Stimulated activated CD4-positive, alpha-beta T cell treated with anti-CD3 and anti-CD28 coated beads, TNF-alpha, amount 100 ng/mL, for 24 hours (primary cell): Measurements from ENCODE around the gene TNNT3.
"Not testable (repeated sequence)": the region's sequence is repeated elsewhere in the genome, so short reads cannot be mapped to it uniquely, and the experiment has no call there.

Source experiments
- DNase-seq, 3 experiments: peaks; one replicate each; pipeline ENCODE4 v3.0.0-alpha.2; 2020; ENCODE audit warnings: low read depth in 3 of 3

TNNT3 gene

GRCh38 chr11:1881442-1882264, 37.9 kb upstream of the TNNT3 start:
- no peak for DNase-seq

- peak; percentile 47 to 78 (median 73) for DNase-seq
These were observed 37.0 kb upstream of the TNNT3 start for GRCh38 chr11:1882265-1883238.

- no peak for DNase-seq
These were observed 35.9 kb upstream of the TNNT3 start for GRCh38 chr11:1883346-1884302.

DNA sequence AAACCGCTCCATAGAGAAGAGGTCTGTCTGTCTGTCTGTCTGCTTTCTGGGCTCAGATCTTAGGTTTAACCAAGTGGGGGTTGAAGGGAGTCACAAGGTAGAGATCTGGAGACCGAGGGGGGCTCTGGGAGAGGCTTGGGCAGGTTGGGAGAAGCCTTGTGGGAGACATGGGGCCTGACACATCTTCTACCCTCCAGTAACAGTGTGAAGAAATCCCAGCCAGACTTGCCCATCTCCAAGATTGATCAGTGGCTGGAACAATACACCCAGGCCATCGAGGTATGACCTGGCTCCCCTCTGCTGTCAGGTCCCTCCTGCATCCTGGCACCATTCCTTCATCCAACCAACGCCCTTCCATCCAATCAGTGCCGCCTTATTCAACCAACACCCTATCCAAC, 35.2 kb upstream of the TNNT3 start:
- no peak for DNase-seq

DNA sequence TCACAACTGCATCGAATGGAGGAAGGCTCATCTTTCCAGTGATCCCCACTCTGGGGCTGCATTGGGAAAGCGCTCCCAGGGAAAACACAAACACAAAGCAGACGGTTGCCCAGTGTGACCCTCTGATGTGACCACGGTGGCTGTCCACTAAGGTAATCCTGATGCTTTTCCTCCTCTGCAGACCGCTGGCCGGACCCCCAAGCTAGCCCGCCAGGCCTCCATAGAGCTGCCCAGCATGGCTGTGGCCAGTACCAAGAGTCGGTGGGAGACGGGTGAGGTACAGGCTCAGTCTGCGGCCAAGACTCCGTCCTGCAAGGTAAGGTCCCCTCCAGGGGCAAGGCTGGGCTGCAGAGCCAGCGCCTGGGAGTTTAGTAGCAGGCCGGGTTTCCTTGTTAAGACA, 33.0 kb upstream of the TNNT3 start:
- DNase-seq = not testable (repeated sequence)

DNA sequence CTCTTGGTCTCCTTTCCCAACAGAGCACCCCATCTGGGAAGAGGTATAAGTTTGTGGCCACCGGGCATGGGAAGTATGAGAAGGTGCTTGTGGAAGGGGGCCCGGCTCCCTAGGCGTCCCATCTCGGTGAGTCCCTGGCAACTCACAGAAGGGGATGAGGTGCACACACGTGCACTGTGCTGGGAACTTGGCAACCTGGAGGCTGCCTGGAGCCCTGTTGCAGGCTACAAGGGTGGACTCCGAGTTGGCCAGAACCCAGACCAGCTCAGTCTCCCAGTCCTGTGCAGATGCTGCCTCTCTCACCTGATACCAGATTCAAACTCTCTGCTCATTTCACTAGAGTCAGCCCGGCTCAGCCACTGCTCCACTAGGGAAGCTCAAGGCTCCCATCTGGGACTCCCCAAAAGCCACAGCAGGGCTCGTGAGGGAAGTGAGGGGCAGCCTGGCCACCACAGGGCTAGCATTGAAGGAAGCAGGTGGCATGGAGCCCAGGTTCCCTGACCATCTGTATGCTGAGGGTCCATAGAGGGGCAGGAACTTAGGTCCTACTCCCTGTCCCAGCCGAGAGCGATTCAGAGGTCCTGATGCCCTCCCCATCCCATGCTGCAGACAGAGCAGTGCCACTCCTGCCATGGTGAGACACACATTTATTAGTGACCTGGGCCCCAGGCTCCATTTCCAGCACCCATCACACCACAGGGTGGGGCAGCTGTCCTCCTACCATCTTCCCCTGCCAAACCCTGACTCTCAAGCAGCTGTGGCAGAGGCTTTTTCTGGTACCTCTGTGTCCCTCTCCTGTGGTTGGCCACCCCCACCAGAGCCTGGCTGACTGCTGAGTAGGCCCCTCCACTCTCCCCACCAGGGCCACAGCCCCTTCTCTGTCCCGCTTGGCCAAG, 31.8 kb upstream of the TNNT3 start:
- DNase-seq = no peak

DNA sequence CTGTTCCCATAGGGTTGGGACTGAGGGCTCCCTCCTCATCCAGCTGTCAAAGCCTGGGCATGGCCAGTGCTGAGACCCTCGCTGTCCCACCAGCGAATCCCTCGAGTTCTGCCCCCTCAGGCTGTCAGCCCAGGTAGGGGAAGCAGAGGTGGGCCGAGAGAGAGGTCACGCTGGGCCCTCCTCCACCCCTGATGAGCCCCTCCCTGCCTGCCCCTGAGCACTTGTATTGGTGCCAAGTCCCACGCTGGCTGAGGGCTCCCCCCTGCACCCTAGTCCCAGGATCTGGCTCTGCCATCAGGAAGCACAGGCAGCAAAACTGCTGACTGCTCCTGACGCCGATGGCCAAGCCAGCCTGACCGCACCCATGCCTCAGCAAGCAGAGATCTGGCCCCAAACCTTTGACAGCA, 31.2 kb upstream of the TNNT3 start:
- DNase-seq = no peak

DNA sequence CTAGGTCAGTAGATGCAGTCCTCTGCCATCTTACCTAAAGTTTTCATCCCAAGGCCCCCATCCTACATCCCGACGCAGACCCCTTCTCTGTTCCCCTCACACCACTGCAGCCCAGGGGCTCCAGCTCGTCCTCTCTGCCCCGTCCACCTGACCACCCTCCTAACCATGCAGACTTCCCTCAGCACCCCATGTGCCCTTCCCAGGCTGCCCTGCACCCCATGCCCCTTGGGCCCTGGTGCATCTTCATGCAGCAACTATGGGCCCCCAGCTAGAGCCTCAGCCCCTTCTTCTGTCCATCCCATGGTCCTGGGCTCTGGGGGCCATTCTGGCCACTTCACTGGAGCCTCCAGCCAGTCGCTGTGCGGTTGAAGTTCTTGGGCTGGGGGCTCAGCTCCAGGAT, 30.7 kb upstream of the TNNT3 start:
- DNase-seq = no peak

GRCh38 chr11:1889224-1889930, 30.1 kb upstream of the TNNT3 start:
- peak; percentile 25 to 78 (median 42) for DNase-seq

GRCh38 chr11:1889941-1890855, 29.3 kb upstream of the TNNT3 start:
- DNase-seq = no peak

DNA sequence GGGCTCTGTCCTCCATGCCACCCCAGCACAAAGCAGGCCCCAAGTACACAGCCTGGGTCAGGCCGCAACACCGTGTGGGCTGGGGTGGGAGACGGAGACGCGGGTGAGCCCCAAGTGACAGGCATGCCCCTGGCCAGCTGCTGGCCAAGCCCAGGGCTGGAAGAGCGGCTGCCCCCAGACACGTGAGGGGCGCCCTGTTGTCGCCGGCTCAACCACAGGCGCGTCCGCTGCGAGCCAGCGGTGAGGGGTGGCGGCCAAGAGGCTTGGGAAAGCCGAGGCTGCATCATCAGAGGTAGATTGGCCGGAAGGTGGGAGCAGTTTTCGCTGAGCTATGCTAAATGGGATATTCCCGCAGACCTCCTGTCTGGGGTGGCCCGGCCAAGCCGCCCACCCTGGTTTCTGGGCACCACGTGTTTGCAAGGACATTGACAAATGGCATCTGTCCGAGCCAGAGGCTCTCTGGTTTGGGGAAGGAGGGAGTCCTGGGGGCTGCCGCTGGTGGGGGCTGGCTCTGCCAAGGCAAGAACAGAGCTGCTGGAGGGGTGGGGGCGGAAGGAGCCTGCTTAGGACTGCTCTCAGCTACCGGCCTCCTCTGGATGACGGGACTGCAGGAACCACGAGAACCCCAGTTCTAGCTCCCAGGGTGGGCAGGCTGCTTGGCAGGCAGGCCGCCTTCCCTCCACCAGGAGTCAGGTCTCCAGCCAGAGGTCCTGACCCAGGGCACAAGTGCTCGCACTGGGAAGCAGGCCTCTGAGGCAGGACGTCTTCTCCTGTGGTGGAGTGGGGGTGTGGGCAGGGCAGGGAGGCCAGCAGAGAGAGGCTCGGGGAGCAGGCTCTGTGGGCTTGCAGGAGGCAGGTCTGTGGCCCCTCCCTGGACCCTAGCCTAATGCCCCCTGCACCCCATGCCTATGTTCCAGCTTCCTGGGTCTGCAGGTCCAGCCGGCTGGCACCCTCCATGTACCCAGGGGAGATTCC, 28.4 kb upstream of the TNNT3 start:
- no peak for DNase-seq

DNA sequence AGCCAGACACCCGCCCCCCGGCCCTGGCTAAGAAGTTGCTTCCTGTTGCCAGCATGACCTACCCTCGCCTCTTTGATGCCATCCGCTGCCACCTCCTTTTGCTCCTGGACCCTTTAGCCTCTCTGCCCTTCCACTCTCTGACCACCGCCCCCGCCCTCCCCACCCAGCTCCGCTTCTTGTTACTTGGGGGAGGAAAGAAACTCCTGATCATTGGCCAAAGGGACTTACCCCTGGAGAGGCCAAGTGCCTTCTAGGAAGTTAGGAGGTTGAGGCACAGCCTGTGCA, 27.7 kb upstream of the TNNT3 start, which contains the start of gene PRR33:
PRR33 (minus strand) TSS at position 65 of the 285 bp plus-strand sequence. CDS start 1,311 bp downstream, outside the sequence.
- no peak for DNase-seq

DNA sequence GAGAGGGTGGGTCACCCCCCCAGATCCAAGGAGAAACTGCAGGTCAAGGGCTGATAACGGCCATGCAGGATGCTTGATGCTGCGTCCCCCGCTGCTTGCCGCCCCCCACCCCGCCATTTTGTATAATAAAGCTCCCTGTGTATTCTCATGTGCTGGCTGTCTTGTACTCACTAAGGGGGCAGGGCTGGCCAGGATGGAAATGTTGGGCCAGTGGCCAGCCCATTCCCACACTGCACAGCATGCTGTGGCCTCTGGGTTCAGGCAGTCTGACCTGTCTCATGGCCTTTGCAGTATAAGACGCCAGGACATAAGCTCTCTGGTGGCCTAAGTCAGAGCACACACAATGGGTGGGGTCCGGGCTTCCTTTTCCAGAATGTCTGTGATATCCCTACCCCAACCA, 27.4 kb upstream of the TNNT3 start:
- DNase-seq = no peak

DNA sequence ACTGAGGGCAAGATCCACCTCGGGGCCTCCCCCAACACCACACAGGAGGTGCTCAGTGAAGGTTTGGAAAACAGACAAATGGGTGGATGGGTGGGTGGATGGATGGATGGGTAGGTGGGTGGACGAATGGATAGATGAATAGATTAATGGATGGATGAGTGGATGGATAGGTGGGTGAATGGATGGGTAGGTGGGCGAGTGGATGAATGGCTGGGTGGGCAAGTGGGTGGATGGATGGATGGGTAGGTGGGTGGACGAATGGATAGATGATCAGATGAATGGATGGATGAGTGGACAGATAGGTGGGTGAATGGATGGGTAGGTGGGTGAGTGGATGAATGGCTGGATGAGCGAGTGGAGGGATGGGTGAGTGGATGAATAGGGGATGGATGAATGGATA, 26.9 kb upstream of the TNNT3 start:
- no peak for DNase-seq

DNA sequence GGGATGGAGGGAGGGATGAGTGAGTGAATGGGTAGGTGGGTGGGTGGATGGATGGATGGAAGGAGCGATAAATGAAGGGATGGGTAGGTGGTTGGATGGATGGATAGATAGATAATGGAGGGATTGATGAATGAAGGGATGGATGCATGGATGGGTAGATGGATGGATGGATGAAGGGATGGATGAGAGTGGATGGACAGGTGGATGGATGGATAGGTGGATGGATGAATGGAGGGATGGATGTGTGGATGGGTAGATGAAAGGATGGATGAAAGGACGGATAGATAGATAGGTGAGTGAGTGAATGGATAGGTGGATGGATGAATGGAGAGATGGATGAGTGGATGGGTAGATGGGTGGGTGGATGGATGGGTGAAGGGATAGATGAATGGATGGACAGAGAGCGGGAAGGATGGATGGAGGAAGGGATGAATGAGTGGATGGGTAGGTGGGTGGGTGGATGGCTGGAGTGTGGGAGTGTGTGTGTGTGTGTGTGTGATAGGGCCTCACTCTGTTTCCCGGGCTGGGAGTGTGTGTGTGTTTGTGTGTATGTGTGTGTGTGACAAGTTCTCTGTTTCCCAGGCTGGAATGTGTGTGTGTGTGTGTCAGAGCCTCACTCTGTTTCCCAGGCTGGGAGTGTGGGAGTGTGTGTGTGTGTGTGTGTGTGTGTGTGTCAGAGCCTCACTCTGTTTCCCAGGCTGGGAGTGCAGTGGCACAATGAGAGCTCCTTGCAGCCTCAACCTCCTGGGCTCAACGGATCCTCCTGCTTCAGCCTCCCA, 25.7 kb upstream of the TNNT3 start:
- DNase-seq = no peak

DNA sequence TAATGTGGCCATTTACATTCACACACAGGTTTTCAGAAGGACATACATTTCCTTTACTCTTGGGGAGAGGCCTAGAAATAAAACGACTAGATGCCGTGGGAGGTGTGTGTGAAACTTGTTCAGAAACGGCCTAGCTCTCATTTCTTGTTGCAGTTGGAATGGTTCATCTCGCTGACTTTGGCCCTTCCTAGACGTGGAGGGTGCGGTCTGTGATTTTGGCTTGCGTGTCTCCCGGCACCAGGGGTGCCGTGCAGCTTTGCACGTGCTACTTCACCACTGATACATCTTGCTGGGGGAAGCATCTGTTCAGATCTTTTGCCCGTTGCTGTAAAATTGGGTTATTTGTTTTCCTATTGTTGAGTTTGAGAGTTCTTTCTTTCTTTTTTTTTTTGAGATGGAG, 24.7 kb upstream of the TNNT3 start:
- DNase-seq = no peak

DNA sequence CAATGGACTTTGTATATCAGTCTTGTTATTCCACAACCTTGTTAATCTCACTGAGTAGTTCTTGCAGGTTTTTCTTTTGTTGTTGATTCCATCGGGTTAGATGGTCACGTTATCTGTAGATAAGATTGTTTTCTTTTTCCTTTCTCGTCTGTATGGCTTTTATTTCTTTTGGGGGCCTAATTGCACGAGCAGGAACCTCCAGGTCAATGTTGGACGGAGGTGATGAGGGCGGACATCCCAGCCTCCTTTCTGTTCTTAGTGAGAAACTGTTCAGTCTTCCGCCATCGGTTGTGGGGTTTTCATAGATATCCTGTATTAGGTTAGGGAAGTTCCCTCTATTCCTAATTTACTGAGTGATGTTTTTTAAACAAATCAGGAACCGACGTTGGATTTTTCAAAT, 23.0 kb upstream of the TNNT3 start:
- no peak for DNase-seq
